GM19324 (cell line): Measurements from ENCODE around the gene SPDEF.

ENCODE experiments used
- ATAC-seq: cut with Tn5 transposase; IDR thresholded peaks from one replicate; pipeline ENCODE4 v1.9.1; 2021; ENCODE audit warnings: mild to moderate bottlenecking, moderate library complexity; ENCODE audit not compliant: unreplicated experiment, low FRiP score

SPDEF gene

DNA sequence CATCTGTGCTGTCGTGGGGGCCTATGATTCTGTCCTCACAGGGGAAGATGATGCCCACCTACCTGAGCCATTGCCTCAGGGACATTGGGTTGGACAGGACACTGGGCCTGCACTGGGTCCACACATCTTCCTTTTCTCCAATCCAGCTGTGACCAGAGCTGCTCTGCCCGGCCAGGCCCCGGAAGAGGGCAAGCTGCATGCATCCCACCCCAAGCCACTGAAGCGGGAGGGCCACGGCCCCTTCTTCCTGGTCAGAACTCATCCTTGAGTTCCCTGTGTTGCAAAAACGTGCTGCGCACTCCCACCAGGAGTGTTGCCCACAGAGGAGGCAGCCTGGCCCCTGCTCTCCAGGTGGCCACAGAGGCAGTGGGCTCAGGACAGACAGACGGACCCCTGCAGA, 38.2 kb downstream of the SPDEF start:
- no peak for ATAC-seq

DNA sequence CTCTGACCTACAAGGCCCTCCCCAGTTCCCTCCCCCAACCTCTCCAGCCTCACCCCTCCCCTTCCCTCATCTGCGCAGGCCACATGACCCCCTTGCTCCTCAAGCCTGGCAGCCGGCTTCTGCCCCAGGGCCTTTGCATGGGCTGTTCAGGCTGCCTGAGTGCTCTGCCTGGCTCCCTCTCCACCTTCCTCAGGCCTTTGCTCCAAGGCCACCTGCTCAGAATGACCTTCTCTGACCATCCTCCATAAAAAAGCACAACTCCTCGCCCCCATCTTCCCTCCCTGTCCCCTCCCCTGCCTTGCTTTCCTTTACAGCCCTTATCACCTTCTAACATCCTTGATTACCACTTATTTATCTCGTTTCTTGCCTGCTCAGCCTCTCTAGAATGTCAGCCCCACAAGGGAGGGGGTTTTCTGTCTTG, 38.7 kb downstream of the SPDEF start:
- no peak for ATAC-seq

DNA sequence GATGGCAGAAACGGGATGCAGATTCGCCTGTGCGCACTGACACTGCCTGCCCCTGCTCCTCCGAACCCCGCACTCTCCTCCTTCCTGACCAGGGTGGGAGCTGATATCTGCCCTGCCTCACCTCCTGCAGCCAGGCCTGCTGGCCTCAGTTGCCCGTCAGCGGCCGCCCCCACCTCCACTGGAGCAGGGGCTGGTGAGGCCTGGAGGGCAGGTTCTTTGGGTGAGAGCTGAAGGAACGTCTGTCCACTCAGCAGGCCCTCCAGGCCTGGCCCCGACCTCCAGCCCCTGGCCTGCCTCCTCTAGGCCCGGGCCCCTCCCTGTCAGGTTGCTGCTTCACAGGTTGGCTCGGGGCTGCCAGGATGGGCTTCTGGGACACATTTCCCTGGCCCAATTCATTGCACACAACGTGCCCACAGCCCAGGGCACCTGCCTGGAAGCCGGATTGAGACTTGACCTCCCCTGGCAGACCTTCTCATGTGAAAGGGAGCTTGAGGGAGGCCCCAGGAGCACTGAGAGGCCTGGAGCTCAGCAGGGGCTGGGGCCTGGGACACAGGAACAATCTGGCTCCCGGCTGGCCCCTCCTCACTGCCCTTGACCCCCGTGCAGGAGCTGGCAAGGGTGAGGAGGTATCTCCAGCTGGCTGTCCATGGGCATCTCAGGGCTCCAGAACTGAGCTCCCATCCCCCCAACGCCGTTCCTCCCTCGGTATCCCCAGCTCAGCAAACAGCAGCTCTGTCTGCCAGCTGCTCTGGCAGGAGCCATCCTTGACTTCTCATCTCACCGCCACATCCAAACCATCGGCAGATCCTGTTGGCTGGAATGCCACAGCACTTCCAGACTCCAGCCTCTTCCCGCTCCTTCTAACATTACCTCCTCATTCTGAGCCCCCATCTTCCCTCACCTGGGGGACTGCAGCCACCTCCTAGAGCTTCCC, 39.5 kb downstream of the SPDEF start:
- no peak for ATAC-seq

DNA sequence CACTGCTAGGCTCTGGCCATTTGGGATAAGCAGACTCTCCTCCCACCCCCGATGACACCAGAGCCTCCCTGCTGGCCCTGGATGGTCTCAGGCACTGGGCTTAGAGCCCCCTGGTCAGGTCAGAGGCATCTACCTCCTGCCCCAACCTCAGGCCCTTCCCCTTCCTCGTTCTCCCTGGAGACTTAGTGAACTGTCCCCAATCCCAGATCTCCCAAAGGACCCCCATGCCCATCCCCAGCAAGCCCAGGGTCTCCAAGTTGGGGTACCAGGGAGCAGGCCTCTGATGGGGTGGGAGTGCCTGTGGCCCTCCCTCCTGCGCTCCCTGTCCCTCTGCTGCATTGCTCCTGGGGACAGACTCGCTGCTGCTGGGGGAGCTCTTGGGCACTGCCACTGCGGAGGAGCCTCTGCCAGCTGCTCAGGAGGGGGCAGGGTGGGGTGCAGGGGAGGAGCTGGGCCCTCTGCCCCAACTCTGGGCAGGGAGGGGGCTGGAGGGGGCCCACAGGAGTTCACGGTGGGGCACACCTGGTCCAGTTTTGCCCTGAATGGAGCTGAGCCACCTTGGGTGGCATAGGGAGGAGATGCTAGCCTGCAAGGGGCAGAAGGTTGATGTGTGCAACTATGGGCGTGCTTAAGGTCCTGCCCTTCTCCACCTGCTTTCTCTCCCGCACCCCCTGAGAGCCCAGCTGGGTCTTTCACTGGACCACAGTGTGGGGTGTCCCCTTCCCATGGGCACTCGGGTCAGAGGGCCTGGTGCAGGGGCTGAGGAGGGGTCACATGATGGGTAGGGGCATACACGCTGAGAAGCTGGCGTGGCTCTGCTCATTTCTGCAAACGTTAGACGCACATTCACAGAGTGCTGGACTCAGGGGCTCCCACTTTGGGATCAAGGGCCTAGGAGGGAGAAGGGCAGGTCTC, 40.4 kb downstream of the SPDEF start:
- no peak for ATAC-seq

DNA sequence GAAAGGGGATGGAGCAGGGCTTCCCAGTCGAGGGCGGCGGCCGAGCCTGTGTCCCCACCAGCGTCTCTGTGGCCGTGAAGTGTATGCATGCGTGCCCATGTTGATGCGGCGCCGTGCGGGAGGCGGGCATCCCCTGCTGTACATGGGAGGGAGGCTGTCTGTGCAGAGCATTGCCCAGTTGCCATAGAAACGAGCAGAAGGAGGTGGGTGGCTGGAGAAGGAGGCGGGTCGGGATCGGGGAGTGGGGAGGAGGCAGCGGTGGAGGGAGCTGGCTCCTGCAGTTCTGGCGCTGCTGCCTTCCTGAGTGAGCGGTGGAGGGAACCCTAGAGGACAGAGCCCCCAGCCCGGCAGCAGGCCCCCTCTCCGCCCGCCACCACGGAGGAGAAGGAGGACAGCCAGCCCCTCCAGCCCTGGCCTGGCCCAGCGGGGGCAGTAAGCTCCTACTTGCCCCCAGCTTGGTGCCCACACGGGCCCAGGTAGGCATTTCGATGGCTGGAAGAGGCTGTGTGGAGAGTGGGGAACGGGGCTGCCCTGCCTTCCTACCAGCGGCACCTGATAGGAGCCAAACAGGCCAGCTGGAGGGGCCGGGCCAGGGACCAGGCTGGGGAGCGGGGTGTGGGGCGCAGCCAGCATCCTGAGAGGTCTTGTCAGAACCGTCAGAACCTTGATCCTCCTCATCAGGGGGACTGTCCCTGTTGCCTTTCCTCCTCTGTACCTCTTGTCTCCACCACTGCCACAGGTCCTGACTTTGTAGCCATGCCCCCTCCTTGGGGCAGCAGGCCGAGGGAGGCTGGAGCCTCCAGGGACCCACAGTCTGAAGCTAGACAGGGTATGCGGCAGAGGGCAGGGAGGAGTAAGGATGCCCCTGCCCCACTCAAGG, 41.3 kb downstream of the SPDEF start:
- no peak for ATAC-seq

DNA sequence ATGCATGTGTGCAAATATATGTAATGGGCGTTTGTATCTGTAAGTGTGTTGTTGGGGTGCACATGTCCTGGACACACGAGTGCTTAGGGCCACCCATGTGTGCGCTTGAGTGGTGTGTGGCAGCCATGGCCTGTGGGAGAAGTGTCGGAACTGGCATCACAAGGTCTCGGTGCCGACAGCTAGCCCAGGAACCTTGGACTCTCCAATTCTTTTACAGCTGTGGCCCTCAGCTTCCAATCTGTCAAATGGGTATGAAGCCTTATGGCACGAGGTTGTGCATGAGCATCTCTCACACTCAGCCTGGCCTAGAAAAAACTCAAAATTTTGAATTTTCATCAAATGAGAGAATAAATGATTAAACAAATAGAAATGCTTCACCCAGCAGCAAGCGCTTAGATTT, 42.0 kb downstream of the SPDEF start:
- no peak for ATAC-seq

DNA sequence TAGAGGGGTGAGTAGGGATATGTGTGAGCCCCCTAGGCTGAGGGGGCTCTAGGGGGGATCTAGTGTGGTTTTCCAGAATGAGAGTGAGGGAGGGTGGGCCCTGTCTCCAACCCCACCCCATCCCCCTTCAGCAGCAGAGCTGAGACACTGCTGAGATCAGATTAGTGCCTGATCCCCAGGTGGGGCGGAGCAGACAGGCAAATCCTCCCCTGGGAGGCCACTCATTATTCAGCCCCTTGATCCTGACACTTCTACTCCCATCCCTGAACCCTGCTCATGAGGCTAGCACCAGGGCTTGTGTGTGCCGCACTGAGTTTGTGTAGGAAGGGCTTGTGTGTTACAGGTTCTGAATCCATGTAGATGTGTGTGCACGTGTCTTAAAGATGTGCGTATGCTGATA, 42.5 kb downstream of the SPDEF start:
- no peak for ATAC-seq

DNA sequence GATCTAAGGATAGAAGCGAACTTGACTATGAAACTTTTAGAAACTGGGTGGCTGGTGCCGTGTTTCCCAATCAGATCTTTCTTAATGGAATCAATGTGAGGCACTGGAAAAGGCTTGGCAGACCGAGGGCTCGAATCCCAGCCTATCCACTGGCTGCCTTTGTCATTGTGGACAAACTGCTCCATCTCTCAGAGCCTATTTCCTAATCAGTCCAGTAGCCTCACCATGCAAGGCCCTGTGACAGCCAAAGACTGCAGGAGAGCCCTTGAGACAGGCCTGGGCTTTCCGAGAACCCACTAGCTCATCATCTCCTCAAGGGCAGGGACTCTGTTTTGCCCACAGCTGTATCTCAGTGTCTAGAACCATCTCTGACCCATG, 43.4 kb downstream of the SPDEF start:
- no peak for ATAC-seq

DNA sequence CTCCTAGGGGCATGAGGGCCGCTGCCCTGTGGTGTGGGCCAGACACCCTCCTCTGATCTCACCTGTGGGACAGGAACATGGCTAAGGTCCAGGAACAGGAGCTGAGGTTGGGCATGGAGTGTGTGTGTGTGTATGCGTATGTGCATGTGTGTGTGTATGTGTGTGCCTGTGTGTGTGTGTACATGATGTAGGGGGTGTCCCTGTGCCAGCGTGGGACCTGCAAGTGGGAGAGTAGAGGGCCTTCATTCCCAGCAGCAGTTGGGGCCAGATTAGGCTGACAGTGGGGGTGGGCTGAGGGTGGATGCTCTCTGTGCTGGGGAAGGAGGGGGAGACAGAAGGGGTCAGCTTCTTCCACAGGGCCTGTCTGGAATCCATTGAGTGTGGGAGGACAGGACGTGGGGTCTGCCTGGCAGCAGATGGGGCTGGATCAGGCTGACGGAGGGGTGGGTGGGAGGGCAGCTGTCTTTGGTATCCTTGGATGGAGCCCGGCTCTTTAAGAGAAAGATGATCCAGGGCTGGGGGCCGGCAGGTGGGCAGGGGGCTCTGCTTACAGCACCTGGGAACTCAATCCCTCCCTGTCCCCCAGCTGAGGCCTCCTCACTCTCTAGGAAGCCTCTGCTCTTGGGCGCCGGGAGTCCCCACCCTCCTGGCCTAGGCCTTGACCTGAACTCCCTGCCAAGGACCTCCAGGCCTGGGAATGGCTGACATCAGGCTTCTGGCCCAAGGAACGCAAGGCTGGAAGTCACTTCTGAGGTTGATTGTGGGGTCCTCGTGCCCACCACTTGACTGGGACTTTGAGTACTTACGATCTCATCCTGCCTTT, 44.0 kb downstream of the SPDEF start:
- ATAC-seq = no peak

DNA sequence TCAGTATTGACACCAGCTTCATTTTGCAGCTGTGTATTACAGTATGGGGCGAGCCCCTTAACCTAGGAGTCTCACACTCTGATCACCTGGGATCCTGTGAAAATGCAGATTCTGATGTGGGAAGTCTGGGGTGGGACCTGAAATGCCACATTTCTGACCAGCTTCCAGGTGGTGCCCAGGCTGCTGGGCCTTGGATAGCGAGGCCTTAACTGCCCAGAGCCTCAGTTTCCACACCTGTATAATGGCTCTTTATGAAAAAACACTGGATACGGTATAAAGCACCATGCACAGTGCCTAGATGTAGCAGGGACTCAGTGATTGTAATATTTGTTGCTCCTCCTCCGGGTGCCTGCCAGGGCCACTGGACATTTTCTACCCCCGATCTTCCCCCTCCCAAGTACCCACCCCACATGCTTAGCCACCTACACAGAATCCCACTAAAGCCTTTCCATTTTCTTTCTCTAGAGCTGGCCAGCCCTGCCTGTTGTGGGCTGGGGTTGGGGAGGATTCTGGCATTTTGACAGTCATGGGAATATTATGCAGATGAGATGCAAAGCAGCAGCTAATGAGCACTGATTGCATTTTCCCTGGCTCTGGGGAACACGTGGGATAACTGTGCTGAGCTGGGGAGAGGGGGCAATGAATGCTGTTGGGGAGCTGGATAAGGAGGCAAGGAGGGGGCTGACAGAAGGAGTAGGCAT, 44.8 kb downstream of the SPDEF start:
- ATAC-seq = no peak

DNA sequence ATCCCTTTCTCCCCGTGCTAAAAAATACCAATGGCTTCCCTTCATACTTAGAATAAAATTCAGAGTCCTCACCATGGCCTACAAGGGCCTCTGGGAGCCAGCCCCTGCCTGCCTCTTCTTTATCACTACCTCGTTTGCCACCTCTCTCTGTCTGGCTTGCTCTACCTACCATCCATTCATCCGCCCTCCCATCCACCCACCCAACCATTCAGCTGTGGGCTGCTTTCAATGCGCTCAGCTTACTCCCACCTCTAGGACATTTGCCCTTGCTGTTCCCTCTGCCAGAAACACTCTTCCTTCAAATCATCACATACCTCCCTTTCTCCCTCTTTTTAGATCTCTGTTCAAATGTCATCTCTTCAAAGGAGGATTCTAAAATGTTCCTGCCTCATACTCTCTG, 45.8 kb downstream of the SPDEF start:
- no peak for ATAC-seq

DNA sequence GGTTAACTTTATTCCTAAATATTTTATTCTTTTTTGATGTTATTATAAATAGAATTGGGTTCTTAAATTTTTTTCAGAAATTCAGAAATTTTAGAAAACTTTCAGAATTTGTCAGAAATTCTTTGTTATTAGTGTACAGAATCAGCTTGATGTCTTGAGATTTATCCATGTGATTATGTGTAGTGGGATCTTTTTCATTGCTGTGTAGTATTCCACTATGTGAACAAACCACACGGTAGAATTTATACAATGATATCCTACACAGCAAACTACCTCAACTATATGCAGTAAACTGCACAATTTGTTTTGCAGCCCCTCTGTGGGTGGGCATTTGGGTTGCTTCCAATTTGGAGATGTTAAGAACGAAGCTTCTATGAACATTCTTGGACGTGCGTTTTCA, 46.3 kb downstream of the SPDEF start:
- ATAC-seq = no peak

DNA sequence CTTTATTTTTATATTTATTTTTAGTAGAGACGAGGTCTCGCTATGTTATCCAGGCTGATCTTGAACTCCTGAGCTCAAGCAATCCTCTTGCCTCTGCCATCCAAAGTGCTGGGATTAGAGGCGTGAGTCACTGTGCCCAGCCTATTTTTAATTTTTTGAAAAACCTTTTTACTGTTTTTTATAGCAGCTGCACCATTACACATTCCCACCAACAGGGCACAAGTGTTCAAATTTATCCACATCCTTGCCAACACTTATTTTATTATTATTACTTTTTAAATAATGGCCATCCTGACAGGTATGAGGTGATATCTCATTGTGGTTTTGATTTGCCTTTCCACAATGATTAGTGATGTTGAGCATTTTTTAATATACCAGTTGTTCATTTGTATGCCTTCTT, 47.7 kb downstream of the SPDEF start:
- no peak for ATAC-seq

DNA sequence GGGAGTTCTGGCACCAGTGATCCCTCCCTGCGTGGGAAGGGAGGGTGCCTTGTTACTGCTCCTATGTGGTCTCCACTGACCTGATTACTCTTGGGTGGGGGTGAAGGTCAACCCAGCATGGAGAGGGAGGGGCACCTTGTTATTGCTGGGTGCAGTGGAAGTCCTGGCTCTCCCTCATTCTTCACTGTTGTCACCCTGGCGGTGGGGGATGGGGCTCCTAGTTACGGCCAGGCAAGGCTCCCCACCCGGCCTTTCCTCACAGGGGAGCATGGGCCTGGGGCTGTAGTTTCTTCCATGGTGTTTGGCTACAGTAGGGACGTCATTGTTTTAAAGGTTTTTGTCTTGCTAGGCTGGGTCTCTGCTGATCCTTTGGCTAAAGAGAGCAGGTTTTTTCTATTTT, 49.4 kb downstream of the SPDEF start:
- no peak for ATAC-seq

DNA sequence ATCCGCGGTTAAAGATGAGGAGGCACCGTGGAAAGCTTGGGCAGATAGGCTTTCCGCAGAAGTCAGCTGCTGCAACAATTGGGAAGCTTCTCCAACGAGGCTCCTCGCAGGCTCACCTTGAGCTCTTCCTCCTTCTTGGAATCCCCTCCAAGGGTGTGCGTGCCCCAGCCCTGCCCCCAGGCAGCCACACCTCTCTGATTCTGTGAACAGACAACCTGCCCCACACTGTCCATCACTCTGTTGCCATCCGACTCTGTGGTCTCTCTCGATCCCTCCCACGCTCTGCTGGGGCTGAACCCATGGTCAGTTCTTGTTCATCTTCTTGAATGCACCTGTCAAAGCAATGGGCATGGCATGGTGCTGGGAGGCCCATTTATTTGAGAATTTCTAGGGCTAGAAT, 58.7 kb downstream of the SPDEF start:
- ATAC-seq = no peak

DNA sequence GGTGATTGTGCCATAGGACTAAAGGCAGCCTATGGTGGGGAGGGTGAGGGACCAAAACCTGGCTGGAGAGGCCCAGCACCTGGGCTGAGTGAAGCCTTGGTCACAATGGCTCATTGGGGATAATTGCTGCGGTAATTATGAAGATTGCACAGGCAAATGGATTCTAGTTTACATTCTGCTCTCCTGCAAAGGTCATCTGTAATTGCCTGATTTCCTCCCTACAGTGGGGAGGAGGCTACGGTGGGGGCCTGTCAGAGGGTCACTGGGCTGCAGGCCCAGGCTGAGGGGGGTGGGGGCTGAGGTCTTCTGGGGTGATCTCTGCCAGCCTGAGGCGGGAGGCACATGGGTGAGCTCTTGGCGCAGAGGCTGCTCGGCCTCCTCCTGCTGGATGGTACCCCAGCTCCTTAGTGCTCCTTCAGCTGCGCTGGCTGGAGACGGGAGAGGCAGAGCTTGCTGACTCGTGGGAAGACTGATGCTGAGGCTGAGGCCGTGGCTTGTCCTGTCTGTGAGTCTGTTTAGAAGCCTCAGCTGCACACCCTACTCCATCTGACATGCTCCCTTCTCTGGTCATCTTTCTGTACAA, 59.9 kb downstream of the SPDEF start:
- no peak for ATAC-seq

DNA sequence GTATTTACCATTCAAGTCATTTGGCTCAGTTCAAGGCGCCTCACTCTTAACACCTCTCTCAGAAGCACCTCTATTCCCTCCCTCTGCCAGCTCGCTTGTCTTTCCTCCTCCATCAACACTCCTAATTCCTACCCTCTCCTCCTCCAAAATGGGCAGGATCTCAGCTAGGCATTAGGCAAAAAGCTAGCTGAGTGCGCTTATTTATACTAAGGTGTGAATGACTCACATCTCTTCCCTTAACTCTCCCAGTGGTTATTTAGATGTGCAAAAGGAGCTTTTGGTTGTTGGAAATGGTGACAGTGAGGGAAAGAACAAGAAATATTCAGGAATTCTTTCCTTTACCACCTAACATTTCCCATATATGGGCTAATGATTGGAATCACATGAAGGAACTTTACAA, 61.2 kb downstream of the SPDEF start:
- ATAC-seq = no peak

DNA sequence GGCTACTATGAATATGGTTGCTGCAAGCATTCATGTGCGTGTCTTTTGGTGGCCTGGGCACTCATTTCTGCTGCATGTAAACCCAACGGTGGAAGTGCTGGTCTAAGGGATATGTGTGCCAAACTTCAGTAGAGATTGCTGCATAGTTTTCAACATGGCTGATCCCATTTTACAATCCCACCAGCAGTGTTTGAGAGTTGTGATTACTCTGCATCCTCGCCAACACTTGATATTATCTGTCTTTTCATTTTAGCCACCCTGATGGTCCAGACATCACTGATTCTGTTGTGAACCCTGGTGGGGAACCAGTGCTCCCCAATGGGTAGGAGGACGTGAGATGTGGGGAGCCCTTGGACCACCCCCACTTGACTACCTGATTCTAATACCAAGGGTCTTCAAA, 62.8 kb downstream of the SPDEF start:
- no peak for ATAC-seq

DNA sequence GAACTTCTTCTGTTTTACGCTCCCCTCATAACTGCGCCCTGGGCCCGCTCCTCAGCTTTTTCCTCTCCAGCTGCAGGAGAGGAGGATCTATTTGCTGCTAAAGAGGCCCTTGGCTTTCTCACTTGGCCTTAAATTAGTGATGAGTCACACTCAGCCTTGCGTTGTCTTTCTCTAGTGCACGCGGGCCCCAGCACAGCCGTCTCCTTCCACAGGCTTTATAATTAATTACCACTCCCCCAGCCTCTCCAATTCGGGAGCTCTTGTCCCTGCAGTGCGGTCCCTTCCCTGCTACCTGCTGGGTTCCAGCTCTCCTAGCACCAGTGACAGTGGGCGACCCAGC, 65.1 kb downstream of the SPDEF start:
- ATAC-seq = no peak
